Esophagus muscularis mucosa (tissue), 4 donors: Measurements from ENCODE around the gene CDK14.

Experiments
- CTCF ChIP-seq, 3 experiments: fragments of 200-600 bp in 2 of 3; fragments of 450-650 bp in 1 of 3; sonication (generic) in 2 of 3; IDR thresholded peaks; one replicate each; pipeline ENCODE4 v1.5.1; 2017 to 2019; ENCODE audit warnings: antibody characterized with exemption in 3 of 3, mild to moderate bottlenecking in 2 of 3, moderate library complexity in 1 of 3
- EP300 ChIP-seq: sonication (generic); formaldehyde crosslinking; IDR thresholded peaks from one replicate; pipeline ENCODE4 v1.6.1; 2017; ENCODE audit warnings: antibody characterized with exemption
- POLR2A ChIP-seq: fragments of 450-650 bp; IDR thresholded peaks from one replicate; pipeline ENCODE4 v1.6.1; 2017; ENCODE audit warnings: antibody characterized with exemption, moderate library complexity, mild to moderate bottlenecking, low read depth
- POLR2AphosphoS5 ChIP-seq, 2 donors: sonication (generic); formaldehyde crosslinking; IDR thresholded peaks; one replicate each; pipeline ENCODE4 v1.6.1; 2017; ENCODE audit warnings: antibody characterized with exemption in 2 of 2

GRCh38 chr7:90945104-90945787, 349.1 kb downstream of the CDK14 start:
- TF ChIP-seq CTCF (IDR thresholded peaks at IDR 0.05), result no peak
- TF ChIP-seq POLR2A, result no peak
- no peak for TF ChIP-seq POLR2AphosphoS5 (IDR thresholded peaks at IDR 0.05)
- no peak for TF ChIP-seq EP300
